HG03442 (cell line): ENCODE results near the gene FRMD8.
A peak's percentile ranks its signal among the peaks of the same experiment; 100 is the strongest.

ENCODE experiments used
- ATAC-seq: cut with Tn5 transposase; IDR thresholded peaks from one replicate; pipeline ENCODE4 v1.9.1; 2021; ENCODE audit warnings: mild to moderate bottlenecking, moderate library complexity; ENCODE audit not compliant: unreplicated experiment

FRMD8 gene

GRCh38 chr11:65422633-65423515 is 36.4 kb downstream of the FRMD8 start, which contains the start of gene NEAT1:
Gene NEAT1 (plus strand): TSS chr11:65422798.
- no peak for ATAC-seq

DNA sequence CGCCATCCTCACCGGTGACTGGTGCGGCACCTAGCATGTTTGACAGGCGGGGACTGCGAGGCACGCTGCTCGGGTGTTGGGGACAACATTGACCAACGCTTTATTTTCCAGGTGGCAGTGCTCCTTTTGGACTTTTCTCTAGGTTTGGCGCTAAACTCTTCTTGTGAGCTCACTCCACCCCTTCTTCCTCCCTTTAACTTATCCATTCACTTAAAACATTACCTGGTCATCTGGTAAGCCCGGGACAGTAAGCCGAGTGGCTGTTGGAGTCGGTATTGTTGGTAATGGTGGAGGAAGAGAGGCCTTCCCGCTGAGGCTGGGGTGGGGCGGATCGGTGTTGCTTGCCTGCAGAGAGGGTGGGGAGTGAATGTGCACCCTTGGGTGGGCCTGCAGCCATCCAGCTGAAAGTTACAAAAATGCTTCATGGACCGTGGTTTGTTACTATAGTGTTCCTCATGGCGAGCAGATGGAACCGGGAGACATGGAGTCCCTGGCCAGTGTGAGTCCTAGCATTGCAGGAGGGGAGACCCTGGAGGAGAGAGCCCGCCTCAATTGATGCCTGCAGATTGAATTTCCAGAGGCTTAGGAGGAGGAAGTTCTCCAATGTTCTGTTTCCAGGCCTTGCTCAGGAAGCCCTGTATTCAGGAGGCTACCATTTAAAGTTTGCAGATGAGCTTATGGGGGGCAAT is 37.2 kb downstream of the FRMD8 start:
- ATAC-seq: no peak

DNA sequence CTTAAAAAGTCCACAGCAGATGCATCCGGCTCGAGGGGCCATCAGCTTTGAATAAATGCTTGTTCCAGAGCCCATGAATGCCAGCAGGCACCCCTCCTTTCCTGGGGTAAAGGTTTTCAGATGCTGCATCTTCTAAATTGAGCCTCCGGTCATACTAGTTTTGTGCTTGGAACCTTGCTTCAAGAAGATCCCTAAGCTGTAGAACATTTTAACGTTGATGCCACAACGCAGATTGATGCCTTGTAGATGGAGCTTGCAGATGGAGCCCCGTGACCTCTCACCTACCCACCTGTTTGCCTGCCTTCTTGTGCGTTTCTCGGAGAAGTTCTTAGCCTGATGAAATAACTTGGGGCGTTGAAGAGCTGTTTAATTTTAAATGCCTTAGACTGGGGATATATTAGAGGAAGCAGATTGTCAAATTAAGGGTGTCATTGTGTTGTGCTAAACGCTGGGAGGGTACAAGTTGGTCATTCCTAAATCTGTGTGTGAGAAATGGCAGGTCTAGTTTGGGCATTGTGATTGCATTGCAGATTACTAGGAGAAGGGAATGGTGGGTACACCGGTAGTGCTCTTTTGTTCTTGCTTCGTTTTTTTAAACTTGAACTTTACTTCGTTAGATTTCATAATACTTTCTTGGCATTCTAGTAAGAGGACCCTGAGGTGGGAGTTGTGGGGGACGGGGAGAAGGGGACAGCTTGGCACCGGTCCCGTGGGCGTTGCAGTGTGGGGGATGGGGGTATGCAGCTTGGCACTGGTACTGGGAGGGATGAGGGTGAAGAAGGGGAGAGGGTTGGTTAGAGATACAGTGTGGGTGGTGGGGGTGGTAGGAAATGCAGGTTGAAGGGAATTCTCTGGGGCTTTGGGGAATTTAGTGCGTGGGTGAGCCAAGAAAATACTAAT is 38.0 kb downstream of the FRMD8 start:
- no peak for ATAC-seq

DNA sequence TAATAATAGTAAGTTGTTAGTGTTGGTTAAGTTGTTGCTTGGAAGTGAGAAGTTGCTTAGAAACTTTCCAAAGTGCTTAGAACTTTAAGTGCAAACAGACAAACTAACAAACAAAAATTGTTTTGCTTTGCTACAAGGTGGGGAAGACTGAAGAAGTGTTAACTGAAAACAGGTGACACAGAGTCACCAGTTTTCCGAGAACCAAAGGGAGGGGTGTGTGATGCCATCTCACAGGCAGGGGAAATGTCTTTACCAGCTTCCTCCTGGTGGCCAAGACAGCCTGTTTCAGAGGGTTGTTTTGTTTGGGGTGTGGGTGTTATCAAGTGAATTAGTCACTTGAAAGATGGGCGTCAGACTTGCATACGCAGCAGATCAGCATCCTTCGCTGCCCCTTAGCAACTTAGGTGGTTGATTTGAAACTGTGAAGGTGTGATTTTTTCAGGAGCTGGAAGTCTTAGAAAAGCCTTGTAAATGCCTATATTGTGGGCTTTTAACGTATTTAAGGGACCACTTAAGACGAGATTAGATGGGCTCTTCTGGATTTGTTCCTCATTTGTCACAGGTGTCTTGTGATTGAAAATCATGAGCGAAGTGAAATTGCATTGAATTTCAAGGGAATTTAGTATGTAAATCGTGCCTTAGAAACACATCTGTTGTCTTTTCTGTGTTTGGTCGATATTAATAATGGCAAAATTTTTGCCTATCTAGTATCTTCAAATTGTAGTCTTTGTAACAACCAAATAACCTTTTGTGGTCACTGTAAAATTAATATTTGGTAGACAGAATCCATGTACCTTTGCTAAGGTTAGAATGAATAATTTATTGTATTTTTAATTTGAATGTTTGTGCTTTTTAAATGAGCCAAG is 38.9 kb downstream of the FRMD8 start:
- ATAC-seq: no peak

- ATAC-seq: peak; percentile 25
Measured at GRCh38 chr11:65425971-65426838, 39.8 kb downstream of the FRMD8 start.

- no peak for ATAC-seq
Measured at GRCh38 chr11:65426839-65427690, 40.6 kb downstream of the FRMD8 start.

GRCh38 chr11:65427691-65428577 is 41.5 kb downstream of the FRMD8 start:
- ATAC-seq: no peak

DNA sequence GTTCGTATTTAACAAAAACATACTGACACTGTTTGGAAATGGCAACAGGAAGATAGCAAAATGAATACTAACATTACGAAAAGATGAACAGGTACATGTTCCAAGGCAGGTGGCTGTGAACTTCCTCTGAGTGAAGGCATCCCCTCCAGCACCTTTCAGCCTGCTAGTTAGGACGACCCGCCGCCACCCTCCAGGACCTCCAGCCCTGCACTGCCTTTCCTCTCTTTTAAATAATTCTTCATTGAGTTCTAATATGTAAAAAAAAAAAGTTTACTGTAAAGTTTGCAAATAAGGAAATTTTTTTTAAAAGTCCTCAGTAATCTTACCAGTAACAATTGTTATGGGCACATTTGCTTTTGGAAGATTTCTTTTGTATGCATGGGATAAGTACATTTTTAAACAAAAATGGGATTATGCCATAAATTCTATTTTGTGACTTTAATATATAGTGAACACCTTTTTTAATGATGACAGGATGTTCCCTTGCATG is 42.2 kb downstream of the FRMD8 start:
- ATAC-seq: no peak

DNA sequence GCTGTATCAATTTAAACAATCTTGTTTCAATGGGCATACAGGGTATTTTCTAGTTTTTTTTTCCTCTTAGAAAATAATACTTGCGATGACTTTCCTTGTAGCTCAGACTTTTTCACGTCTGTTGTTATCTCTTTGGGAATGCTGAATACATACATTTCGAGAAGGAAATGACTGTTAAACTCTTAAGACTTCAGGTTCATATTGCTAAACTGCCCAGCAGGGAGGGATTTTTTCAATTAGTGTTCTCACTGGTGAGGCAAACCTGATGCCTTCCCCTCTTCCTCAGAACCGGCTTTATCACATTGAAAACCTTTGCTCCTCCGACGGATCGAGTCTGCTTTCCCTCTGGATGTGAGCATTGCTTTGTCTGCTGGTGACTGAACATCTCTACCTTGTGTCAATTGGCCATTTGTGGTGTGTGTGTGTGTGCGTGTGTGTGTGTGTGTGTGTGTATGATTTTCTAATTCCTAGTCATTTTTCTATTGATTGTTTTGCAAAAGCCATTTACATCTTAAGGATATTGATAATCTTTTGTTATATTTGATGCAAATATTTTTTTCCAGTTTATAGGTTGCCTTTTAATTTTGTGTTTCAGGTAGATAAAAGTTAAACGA is 42.7 kb downstream of the FRMD8 start:
- ATAC-seq: no peak

DNA sequence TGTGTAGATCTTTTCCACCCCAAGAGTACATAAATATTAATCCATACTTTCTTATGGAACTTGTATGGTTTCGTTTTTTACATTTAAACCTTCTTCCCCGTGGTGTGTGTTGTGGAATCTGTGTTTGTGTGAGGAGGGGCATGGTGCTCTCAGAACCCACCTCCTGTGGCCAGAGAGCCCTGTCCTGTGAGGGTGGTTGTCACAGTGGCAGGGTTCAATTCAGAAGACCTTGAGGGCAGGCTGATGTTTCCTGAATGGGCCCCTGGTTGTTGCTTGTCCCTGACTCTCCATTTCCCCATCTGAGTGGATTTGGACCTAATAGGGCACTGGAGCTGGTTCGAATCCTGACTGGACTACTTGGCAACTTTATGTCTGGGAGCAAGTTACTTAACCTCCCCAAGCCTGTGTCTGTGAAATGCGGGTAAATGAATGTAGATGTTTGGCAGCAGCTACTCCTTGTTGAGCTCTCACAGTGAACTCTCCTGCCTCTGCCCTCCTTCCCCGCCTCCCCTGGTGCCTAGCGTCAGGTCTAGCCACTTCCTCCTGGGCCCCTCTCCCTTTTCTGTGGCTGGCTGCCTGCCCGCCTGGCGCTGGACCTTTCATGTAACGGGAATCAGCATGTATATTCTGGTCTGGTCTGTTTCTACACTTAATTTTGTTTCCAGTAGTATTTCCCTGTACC is 43.4 kb downstream of the FRMD8 start:
- ATAC-seq: no peak

DNA sequence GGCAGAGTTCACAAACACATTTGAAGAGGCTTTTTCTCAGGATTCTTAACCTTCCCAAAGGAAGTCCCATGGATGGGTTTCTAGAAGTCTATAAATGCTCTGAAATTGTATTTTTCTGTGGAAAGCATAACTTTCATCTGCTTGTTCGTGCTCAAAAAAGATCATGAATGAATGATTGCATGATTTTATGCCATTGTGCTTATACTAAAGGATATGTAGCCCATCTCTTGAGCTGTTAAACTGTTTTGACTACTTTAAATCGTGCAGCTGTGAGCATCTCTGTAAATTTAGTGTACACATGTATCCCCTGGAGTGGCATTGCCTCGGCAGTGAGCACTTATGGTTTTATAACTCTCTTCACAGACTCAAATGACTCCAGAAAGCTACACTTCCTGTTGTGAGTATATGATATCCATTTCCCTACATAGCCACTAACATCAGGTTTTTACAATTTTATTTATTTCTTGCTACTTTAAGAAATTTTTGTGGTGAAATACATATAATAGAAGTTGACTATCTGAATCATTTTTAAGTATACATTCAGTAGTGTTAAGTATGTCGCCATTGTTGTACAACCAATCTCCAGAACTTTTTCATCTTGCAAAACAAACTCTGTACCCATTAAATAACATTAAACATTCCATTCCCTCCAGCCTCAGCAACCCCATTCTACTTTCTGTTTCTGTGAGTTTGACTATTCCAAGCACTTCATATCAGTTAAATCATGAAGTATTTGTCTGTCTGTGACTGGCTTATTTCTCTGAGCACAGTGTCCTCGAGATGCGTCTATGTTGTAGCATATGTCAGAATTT is 44.2 kb downstream of the FRMD8 start:
- ATAC-seq: no peak

- ATAC-seq: no peak
Measured at GRCh38 chr11:65431451-65432099, 45.1 kb downstream of the FRMD8 start.

GRCh38 chr11:65432100-65432650 is 45.7 kb downstream of the FRMD8 start:
- ATAC-seq: no peak
